DMS 273 (cell line): ENCODE results near the gene MFAP3L.
"Not testable (repeated sequence)": the region's sequence is repeated elsewhere in the genome, so short reads cannot be mapped to it uniquely, and the experiment has no call there.

Source experiments
- DNase-seq: peaks from one replicate; lab custom pipeline; 2025; ENCODE audit not compliant: unreplicated experiment; lab: John Stamatoyannopoulos, UW

Gene MFAP3L

GRCh38 chr4:169945636-169946035 is 80.6 kb downstream of the MFAP3L start:
- no peak for DNase-seq

GRCh38 chr4:169943601-169944000 is 82.6 kb downstream of the MFAP3L start:
- not testable (repeated sequence) for DNase-seq

GRCh38 chr4:169941141-169941540 is 85.1 kb downstream of the MFAP3L start:
- DNase-seq, result no peak

GRCh38 chr4:169940460-169940859 is 85.7 kb downstream of the MFAP3L start:
- no peak for DNase-seq
